K562 (cell line): ENCODE measurements around the gene KPNA4.

Experiments used
- ATF1 ChIP-seq, 2 experiments: fragments of 450-650 bp in 1 of 2; IDR thresholded peaks; 2 replicates each; pipeline ENCODE4 v1.6.1; 2016; ENCODE audit warnings: missing compliant biosample characterization in 1 of 2, missing genetic modification characterization in 1 of 2
- CEBPB ChIP-seq: fragments of 450-650 bp; IDR thresholded peaks from 2 replicates; pipeline ENCODE4 v1.6.1; 2016; ENCODE audit warnings: missing genetic modification characterization, missing compliant biosample characterization
- HDAC2 ChIP-seq: fragments of 450-650 bp; IDR thresholded peaks from 2 replicates; pipeline ENCODE4 v1.6.1; 2016; ENCODE audit warnings: mild to moderate bottlenecking
- POLR2A ChIP-seq: fragments of 450-650 bp; conservative IDR thresholded peaks from 2 replicates; pipeline ENCODE4 v1.6.1; 2016
- TF ChIP-seq, protein P1 (sequence below): fragments of 450-650 bp; formaldehyde crosslinking; IDR thresholded peaks from 2 replicates; pipeline ENCODE4 v1.4.0; 2022; ENCODE audit warnings: missing genetic modification characterization
- TF ChIP-seq, protein P2 (sequence below): sonication (generic); formaldehyde crosslinking; IDR thresholded peaks from 2 replicates; pipeline ENCODE4 v1.8.1; 2023; ENCODE audit warnings: mild to moderate bottlenecking, missing genetic modification reagents

DNA sequence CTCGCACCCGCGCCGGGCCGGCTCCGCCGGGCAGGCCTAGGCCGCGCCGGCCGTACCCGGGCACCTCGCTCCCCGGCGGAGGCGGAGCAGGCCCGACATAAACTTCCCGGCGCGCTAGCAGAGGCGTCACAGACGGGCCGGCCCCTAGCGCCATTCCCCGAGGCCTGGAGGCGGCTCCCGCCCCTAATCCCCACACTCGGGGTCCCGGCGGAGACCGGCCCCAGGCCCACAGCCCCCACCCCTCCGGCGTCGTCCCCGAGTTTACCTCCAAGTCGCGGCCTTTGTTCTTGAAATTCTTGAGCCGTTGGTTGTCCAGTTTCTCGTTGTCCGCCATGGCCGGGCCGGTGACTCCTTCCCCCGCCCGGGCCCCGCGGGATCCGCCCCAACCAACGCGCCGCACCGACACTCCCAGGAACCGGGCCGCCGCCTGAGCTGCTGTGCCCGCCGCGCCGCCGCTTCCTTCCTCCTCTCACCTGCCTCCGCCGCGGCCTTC lies 376 bp downstream of the KPNA4 start:
- TF ChIP-seq, protein P1, sequence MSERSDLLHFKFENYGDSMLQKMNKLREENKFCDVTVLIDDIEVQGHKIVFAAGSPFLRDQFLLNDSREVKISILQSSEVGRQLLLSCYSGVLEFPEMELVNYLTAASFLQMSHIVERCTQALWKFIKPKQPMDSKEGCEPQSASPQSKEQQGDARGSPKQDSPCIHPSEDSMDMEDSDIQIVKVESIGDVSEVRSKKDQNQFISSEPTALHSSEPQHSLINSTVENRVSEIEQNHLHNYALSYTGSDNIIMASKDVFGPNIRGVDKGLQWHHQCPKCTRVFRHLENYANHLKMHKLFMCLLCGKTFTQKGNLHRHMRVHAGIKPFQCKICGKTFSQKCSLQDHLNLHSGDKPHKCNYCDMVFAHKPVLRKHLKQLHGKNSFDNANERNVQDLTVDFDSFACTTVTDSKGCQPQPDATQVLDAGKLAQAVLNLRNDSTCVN (CRISPR knock-in tag) = no peak
- no peak for TF ChIP-seq CEBPB (tag)
- TF ChIP-seq POLR2A = no peak
- TF ChIP-seq ATF1 (CRISPR knock-in tag; IDR thresholded peaks at IDR 0.05) = peak; percentile 75
- peak; percentile 35 for TF ChIP-seq ATF1 (tag; IDR thresholded peaks at IDR 0.05)
- TF ChIP-seq, protein P2, sequence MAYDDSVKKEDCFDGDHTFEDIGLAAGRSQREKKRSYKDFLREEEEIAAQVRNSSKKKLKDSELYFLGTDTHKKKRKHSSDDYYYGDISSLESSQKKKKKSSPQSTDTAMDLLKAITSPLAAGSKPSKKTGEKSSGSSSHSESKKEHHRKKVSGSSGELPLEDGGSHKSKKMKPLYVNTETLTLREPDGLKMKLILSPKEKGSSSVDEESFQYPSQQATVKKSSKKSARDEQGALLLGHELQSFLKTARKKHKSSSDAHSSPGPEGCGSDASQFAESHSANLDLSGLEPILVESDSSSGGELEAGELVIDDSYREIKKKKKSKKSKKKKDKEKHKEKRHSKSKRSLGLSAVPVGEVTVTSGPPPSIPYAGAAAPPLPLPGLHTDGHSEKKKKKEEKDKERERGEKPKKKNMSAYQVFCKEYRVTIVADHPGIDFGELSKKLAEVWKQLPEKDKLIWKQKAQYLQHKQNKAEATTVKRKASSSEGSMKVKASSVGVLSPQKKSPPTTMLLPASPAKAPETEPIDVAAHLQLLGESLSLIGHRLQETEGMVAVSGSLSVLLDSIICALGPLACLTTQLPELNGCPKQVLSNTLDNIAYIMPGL (CRISPR knock-in tag) = no peak
- no peak for TF ChIP-seq HDAC2
